Smooth muscle cell (in vitro differentiated cells): ENCODE data around the gene USP35. TPM values are rescaled to one million over a fixed set of nuclear protein-coding genes. Genes with fewer than 3 reads are reported as not detected.

Source experiments
- DNase-seq: peaks from one replicate; lab custom pipeline; 2025; ENCODE audit not compliant: unreplicated experiment; lab: John Stamatoyannopoulos, UW
- H2AFZ ChIP-seq: fragments of 200-600 bp; sonication (generic); 2 replicates; pipeline ENCODE4 v1.6.0; 2016; ENCODE audit warnings: antibody characterized with exemption, low read depth, mild to moderate bottlenecking
- H3F3A ChIP-seq: fragments of 200-600 bp; sonication (generic); 2 replicates; pipeline ENCODE4 v1.6.0; 2017; ENCODE audit warnings: antibody characterized with exemption, low read depth
- H3K27ac ChIP-seq: fragments of 200-600 bp; sonication (generic); 2 replicates; pipeline ENCODE4 v1.5.1; 2016; ENCODE audit warnings: low read depth, mild to moderate bottlenecking
- H3K27me3 ChIP-seq: fragments of 200-600 bp; sonication (generic); 2 replicates; pipeline ENCODE4 v1.6.1; 2016; ENCODE audit warnings: low read depth, mild to moderate bottlenecking
- H3K36me3 ChIP-seq: fragments of 200-600 bp; sonication (generic); 2 replicates; pipeline ENCODE4 v1.5.1; 2016; ENCODE audit warnings: low read depth
- H3K4me1 ChIP-seq: fragments of 200-600 bp; sonication (generic); 2 replicates; pipeline ENCODE4 v1.5.1; 2016; ENCODE audit warnings: low read depth
- H3K4me2 ChIP-seq: fragments of 200-600 bp; sonication (generic); 2 replicates; pipeline ENCODE4 v1.6.0; 2016; ENCODE audit warnings: mild to moderate bottlenecking
- H3K4me3 ChIP-seq: fragments of 200-600 bp; sonication (generic); 2 replicates; pipeline ENCODE4 v1.5.1; 2016; ENCODE audit warnings: mild to moderate bottlenecking
- H3K79me2 ChIP-seq: fragments of 200-600 bp; sonication (generic); 2 replicates; pipeline ENCODE4 v1.6.0; 2016; ENCODE audit warnings: low read depth, mild to moderate bottlenecking
- H3K9ac ChIP-seq: fragments of 200-600 bp; sonication (generic); 2 replicates; pipeline ENCODE4 v1.6.0; 2016; ENCODE audit warnings: low read depth
- H3K9me3 ChIP-seq: fragments of 200-600 bp; sonication (generic); replicated peaks from 2 replicates; pipeline ENCODE4 v1.5.1; 2016; ENCODE audit warnings: low read depth
- H4K20me1 ChIP-seq: fragments of 200-600 bp; sonication (generic); 2 replicates; pipeline ENCODE4 v1.6.0; 2016; ENCODE audit warnings: low read depth
- WGBS: methylation state at CpG from one replicate; pipeline ENCODE4 v1.1.7; 2016; ENCODE audit warnings: low lambda C conversion rate; 5-methylcytosine and 5-hydroxymethylcytosine counted together
- polyA plus RNA-seq: library from polyadenylated mRNA; unstranded; fragments of >200 nt; fragmentation: Nextera tagmentation; extraction: Ambion mirVana; gene quantifications from 2 replicates; pipeline ENCODE4 v1.2.1, GENCODE V29; 2016
- total RNA-seq: library from RNA; depleted of rRNA; stranded (reverse); fragments of >200 nt; gene quantifications from 2 replicates; pipeline ENCODE4 v1.2.3, GENCODE V29; 2014
- TF ChIP-seq, protein P1 (sequence below): fragments of 200-600 bp; sonication (generic); IDR thresholded peaks from 2 replicates; pipeline ENCODE4 v1.5.1; 2017; ENCODE audit warnings: borderline replicate concordance, mild to moderate bottlenecking, antibody characterized with exemption; ENCODE audit not compliant: insufficient read depth, poor library complexity, severe bottlenecking

USP35 gene
- total and polyA plus RNA-seq, 2 experiments from 2014 or later = 4.5 to 9.5 TPM

- peaks cover 10% of the 10 kb centered on the region for H3F3A ChIP-seq
- no peak overlapping the region for H2AFZ ChIP-seq
- TF ChIP-seq, protein P1, sequence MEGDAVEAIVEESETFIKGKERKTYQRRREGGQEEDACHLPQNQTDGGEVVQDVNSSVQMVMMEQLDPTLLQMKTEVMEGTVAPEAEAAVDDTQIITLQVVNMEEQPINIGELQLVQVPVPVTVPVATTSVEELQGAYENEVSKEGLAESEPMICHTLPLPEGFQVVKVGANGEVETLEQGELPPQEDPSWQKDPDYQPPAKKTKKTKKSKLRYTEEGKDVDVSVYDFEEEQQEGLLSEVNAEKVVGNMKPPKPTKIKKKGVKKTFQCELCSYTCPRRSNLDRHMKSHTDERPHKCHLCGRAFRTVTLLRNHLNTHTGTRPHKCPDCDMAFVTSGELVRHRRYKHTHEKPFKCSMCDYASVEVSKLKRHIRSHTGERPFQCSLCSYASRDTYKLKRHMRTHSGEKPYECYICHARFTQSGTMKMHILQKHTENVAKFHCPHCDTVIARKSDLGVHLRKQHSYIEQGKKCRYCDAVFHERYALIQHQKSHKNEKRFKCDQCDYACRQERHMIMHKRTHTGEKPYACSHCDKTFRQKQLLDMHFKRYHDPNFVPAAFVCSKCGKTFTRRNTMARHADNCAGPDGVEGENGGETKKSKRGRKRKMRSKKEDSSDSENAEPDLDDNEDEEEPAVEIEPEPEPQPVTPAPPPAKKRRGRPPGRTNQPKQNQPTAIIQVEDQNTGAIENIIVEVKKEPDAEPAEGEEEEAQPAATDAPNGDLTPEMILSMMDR = no peak
- H3K27ac ChIP-seq = no peak overlapping the region
- peaks cover 10% of the 10 kb centered on the region for H3K4me1 ChIP-seq
- H3K27me3 ChIP-seq = no peaks in the 10 kb centered on the region
- peaks cover 44% of the 10 kb centered on the region for H3K79me2 ChIP-seq
- H4K20me1 ChIP-seq = peaks cover 67% of the 10 kb centered on the region
- no peaks in the 10 kb centered on the region for H3K36me3 ChIP-seq
- no peak overlapping the region for H3K9ac ChIP-seq
- H3K9me3 ChIP-seq = no peaks in the 10 kb centered on the region
- H3K4me3 ChIP-seq = peak overlapping the region; percentile 87
- DNase-seq = no peak
- 89% methylated on average over 3 of the region's 3 CpGs for WGBS
- peak overlapping the region; percentile 87 for H3K4me2 ChIP-seq
These were observed 1.7 kb downstream of the USP35 start for GRCh38 chr11:78190374-78190773.

GRCh38 chr11:78190871-78191538 is 2.3 kb downstream of the USP35 start:
- Histone ChIP-seq H3K79me2 (peaks cover 49% of the 10 kb centered on the region), H4K20me1 (peaks cover 74% of the 10 kb centered on the region), H3K27me3 (no peaks in the 10 kb centered on the region), H3K36me3 (no peaks in the 10 kb centered on the region), H3K9ac (no peak overlapping the region), H3K27ac (no peak overlapping the region), H2AFZ (no peak overlapping the region), H3K4me1 (peaks cover 10% of the 10 kb centered on the region), H3F3A (peaks cover 10% of the 10 kb centered on the region), H3K4me2 (no peak overlapping the region), H3K9me3 (no peaks in the 10 kb centered on the region), H3K4me3 (no peak overlapping the region)
- WGBS = 90% methylated on average over 14 of the region's 14 CpGs
- TF ChIP-seq, protein P1 = no peak
- no peak for DNase-seq

DNA sequence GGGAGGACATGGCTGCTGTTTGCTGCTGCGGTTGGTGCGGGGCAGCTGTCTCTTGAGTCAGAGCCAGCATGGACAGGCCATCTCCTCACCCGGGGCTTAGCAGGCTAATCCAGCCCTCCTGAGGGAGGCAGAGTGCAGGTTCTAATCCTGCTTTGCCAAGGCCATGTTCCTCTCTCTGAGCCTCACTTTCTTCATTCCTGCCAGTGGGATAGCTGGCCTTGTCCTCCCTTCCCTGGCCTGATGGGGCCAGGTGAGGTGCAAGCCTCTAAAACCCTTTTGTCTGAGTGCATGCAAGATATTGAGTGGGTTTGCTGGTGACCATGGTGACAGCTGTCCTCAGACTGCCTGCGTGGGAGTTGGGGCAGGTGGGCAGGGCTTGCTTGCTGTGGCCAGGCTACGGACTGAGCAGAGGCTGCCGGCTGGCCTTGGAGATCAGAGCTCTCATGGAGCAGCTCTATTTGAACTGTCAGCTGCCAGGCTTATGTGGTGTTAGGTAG is 3.6 kb downstream of the USP35 start:
- Histone ChIP-seq H3F3A (peaks cover under 1% of the 10 kb centered on the region), H3K9me3 (no peaks in the 10 kb centered on the region), H3K79me2 (peaks cover 49% of the 10 kb centered on the region), H3K27ac (no peak overlapping the region), H3K4me3 (no peak overlapping the region), H3K36me3 (no peaks in the 10 kb centered on the region), H3K27me3 (no peaks in the 10 kb centered on the region), H4K20me1 (peaks cover 73% of the 10 kb centered on the region), H3K4me2 (no peak overlapping the region), H3K4me1 (peaks cover 10% of the 10 kb centered on the region), H2AFZ (no peak overlapping the region), H3K9ac (no peak overlapping the region)
- TF ChIP-seq, protein P1 = no peak
- no peak for DNase-seq
- WGBS = 74% methylated on average over 6 of the region's 6 CpGs

GRCh38 chr11:78192911-78193351 is 4.2 kb downstream of the USP35 start:
- Histone ChIP-seq H2AFZ (no peak overlapping the region), H3K27me3 (no peaks in the 10 kb centered on the region), H3F3A (no peaks in the 10 kb centered on the region), H3K4me1 (peaks cover 6% of the 10 kb centered on the region), H3K27ac (no peak overlapping the region), H3K9ac (no peak overlapping the region), H3K79me2 (peaks cover 49% of the 10 kb centered on the region), H3K4me3 (no peak overlapping the region), H4K20me1 (peaks cover 75% of the 10 kb centered on the region), H3K36me3 (no peaks in the 10 kb centered on the region), H3K4me2 (no peak overlapping the region), H3K9me3 (no peaks in the 10 kb centered on the region)
- TF ChIP-seq, protein P1 = no peak
- no peak for DNase-seq
- 82% methylated on average over 4 of the region's 4 CpGs for WGBS
